Testis (tissue), 3 donors: ENCODE results near the gene MTUS2. TPM values are rescaled to one million over a fixed set of nuclear protein-coding genes. Genes with fewer than 3 reads are reported as not detected.

Experiments used
- DNase-seq: peaks from one replicate; pipeline ENCODE4 v3.0.0-alpha.2; 2019
- H3K27ac ChIP-seq, 2 donors: fragments of 200-600 bp; sonication (generic); one replicate each; pipeline ENCODE4 v1.5.1; 2019
- H3K27me3 ChIP-seq: fragments of 200-600 bp; sonication (generic); one replicate; pipeline ENCODE4 v1.5.1; 2019
- H3K36me3 ChIP-seq: fragments of 200-600 bp; sonication (generic); one replicate; pipeline ENCODE4 v1.5.1; 2017; ENCODE audit warnings: low read depth; ENCODE audit errors: missing control alignments
- H3K4me1 ChIP-seq: fragments of 200-600 bp; sonication (generic); one replicate; pipeline ENCODE4 v1.5.1; 2019
- H3K4me3 ChIP-seq, 2 donors: fragments of 200-600 bp; sonication (generic); one replicate each; pipeline ENCODE4 v1.5.1; 2017 to 2019
- H3K9me3 ChIP-seq: fragments of 200-600 bp; sonication (generic); one replicate; pipeline ENCODE4 v1.5.1; 2017
- CTCF ChIP-seq, 3 experiments: fragments of 450-650 bp in 2 of 3; fragments of 200-600 bp in 1 of 3; sonication (generic) in 1 of 3; IDR thresholded peaks; one replicate each; pipeline ENCODE4 v1.5.1; 2016 to 2019; ENCODE audit warnings: antibody characterized with exemption in 3 of 3, mild to moderate bottlenecking in 2 of 3, moderate library complexity in 1 of 3
- POLR2A ChIP-seq: fragments of 450-650 bp; IDR thresholded peaks from one replicate; pipeline ENCODE4 v1.6.1; 2017; ENCODE audit warnings: antibody characterized with exemption, mild to moderate bottlenecking, moderate library complexity
- WGBS, 2 donors: methylation state at CpG; one replicate each; pipeline ENCODE4 v1.1.5; 2018; 5-methylcytosine and 5-hydroxymethylcytosine counted together
- intact Hi-C: fragments of 100-400 bp; cut with DNase I; formaldehyde crosslinking; loops from one replicate; pipeline ENCODE4 v1.15.1; 2023; ENCODE audit warnings: low total_unique reads
- polyA plus RNA-seq: library from polyadenylated mRNA; stranded (reverse); fragments of 350-450 nt; fragmentation: Illumina TruSeq; extraction: RNeasy Lipid Tissue Mini Kit (QIAGEN cat#74804); gene quantifications from one replicate; pipeline ENCODE4 v1.2.3, GENCODE V29; 2014; ENCODE audit warnings: low read depth, low replicate concordance; ENCODE audit not compliant: insufficient read depth
- total RNA-seq, 2 donors: library from RNA; depleted of rRNA; stranded (reverse); fragments of >200 nt; gene quantifications; one replicate each; pipeline ENCODE4 v1.2.3, GENCODE V29; 2016

MTUS2 gene
- total and polyA plus RNA-seq, 3 donors from 2014 or later: 2.1 to 9.2 (median 8.3) TPM

- H3K27me3 ChIP-seq: no peaks in the 10 kb centered on the region
- intact Hi-C loops: no loop called here
- no peak for TF ChIP-seq CTCF (IDR thresholded peaks at IDR 0.05)
- no peak for TF ChIP-seq POLR2A
- 69 to 85% methylated on average over 3 of the region's 3 CpGs for WGBS, 2 donors
- H3K36me3 ChIP-seq: no peaks in the 10 kb centered on the region
- no peak for DNase-seq
- H3K9me3 ChIP-seq: no peaks in the 10 kb centered on the region
- H3K4me3 ChIP-seq: no peak overlapping the region
- no peaks in the 10 kb centered on the region for H3K4me1 ChIP-seq
- no peak overlapping the region for H3K27ac ChIP-seq
Observed at GRCh38 chr13:29436721-29437280, 616.7 kb downstream of the MTUS2 start.

GRCh38 chr13:29438769-29439168, 618.6 kb downstream of the MTUS2 start:
- intact Hi-C loops: no loop called here
- H3K4me3 ChIP-seq: no peak overlapping the region
- TF ChIP-seq POLR2A: no peak
- no peak for TF ChIP-seq CTCF (IDR thresholded peaks at IDR 0.05)
- DNase-seq: no peak
- H3K9me3 ChIP-seq: no peaks in the 10 kb centered on the region
- H3K36me3 ChIP-seq: no peaks in the 10 kb centered on the region
- H3K27me3 ChIP-seq: no peaks in the 10 kb centered on the region
- H3K4me1 ChIP-seq: no peaks in the 10 kb centered on the region
- H3K27ac ChIP-seq: no peak overlapping the region
- 72 to 74% methylated on average over 8 of the region's 8 CpGs for WGBS, 2 donors

GRCh38 chr13:29439601-29440388, 619.7 kb downstream of the MTUS2 start:
- WGBS, 2 donors: 73 to 76% methylated on average over 10 of the region's 10 CpGs
- no peak overlapping the region for H3K27ac ChIP-seq
- H3K4me3 ChIP-seq: no peak overlapping the region
- intact Hi-C loops: no loop called here
- H3K27me3 ChIP-seq: no peaks in the 10 kb centered on the region
- TF ChIP-seq CTCF (IDR thresholded peaks at IDR 0.05): no peak
- no peak for TF ChIP-seq POLR2A
- H3K36me3 ChIP-seq: no peaks in the 10 kb centered on the region
- H3K9me3 ChIP-seq: no peaks in the 10 kb centered on the region
- no peaks in the 10 kb centered on the region for H3K4me1 ChIP-seq
- no peak for DNase-seq

GRCh38 chr13:29441306-29441705, 621.2 kb downstream of the MTUS2 start:
- no peak for DNase-seq
- no peaks in the 10 kb centered on the region for H3K9me3 ChIP-seq
- H3K36me3 ChIP-seq: no peaks in the 10 kb centered on the region
- H3K4me3 ChIP-seq: no peak overlapping the region
- WGBS, 2 donors: 67 to 77% methylated on average over 3 to 5 of the region's 5 CpGs
- intact Hi-C loops: no loop called here
- H3K27ac ChIP-seq: no peak overlapping the region
- no peaks in the 10 kb centered on the region for H3K4me1 ChIP-seq
- no peaks in the 10 kb centered on the region for H3K27me3 ChIP-seq
- TF ChIP-seq POLR2A: no peak
- TF ChIP-seq CTCF (IDR thresholded peaks at IDR 0.05): no peak
